Parathyroid adenoma (tissue), 2 donors: Measurements from ENCODE around the gene TXNDC5.

Source experiments
- H2AFZ ChIP-seq: fragments of 300-600 bp; sonication (generic); one replicate; pipeline ENCODE4 v1.7.0; 2017; ENCODE audit warnings: antibody characterized with exemption, mild to moderate bottlenecking
- H3K27ac ChIP-seq: fragments of 300-600 bp; sonication (generic); one replicate; pipeline ENCODE4 v1.7.0; 2017
- H3K27me3 ChIP-seq: fragments of 300-600 bp; sonication (generic); one replicate; pipeline ENCODE4 v1.7.0; 2017; ENCODE audit warnings: low read length; ENCODE audit not compliant: control insufficient read depth, insufficient read depth
- H3K36me3 ChIP-seq: fragments of 300-600 bp; sonication (generic); one replicate; pipeline ENCODE4 v1.7.0; 2017; ENCODE audit warnings: low read length; ENCODE audit not compliant: control insufficient read depth, insufficient read depth
- H3K4me1 ChIP-seq: fragments of 300-600 bp; sonication (generic); one replicate; pipeline ENCODE4 v1.7.0; 2017; ENCODE audit warnings: control low read depth
- H3K4me2 ChIP-seq: fragments of 300-600 bp; sonication (generic); one replicate; pipeline ENCODE4 v1.7.0; 2017; ENCODE audit warnings: low read length
- H3K4me3 ChIP-seq: fragments of 300-600 bp; sonication (generic); one replicate; pipeline ENCODE4 v1.7.0; 2017; ENCODE audit warnings: low read depth, low read length
- H3K79me2 ChIP-seq: fragments of 300-600 bp; sonication (generic); one replicate; pipeline ENCODE4 v1.7.0; 2017; ENCODE audit warnings: control low read depth
- H3K9ac ChIP-seq: fragments of 300-600 bp; sonication (generic); one replicate; pipeline ENCODE4 v1.7.0; 2017; ENCODE audit warnings: mild to moderate bottlenecking
- H3K9me3 ChIP-seq: fragments of 300-600 bp; sonication (generic); one replicate; pipeline ENCODE4 v1.7.0; 2017; ENCODE audit warnings: low read length; ENCODE audit not compliant: control insufficient read depth
- CTCF ChIP-seq: fragments of 300-600 bp; sonication (generic); IDR thresholded peaks from one replicate; pipeline ENCODE4 v1.7.0; 2017; ENCODE audit warnings: antibody characterized with exemption, mild to moderate bottlenecking
- donor health status: primary hyperparathyroidism.

TXNDC5 gene

DNA sequence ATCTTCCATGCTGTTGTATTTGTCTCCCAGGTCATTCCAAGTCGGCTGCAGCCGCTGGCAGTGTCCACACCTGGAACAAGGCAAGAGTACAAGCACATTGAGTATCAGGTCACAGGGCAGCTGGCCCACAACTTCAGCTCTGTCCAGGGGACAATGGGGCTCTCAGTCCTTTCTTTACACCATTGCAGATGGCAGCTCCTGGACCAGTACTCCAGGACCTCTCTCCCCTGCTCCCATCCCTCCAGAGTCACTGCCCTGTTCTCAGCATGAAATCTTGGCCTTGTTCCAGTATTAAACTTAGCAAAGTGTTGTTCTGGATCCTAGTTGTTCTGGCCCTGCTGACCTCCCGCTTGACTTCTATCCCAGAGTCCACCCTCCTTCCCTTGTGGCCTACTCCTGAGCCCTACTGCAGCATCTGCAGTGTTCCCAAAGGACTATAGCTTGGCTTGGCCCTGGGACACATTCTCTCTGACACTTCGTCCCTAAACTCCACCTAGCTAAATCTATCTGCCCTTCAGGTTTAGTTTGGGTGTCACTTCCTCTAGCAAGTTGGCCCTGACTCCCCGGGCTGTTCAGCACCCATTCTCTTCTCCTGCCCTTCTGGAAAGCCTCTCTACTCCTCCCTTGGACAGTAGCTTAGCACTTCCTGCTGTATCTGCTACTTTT, 5.8 kb downstream of the TXNDC5 start:
- Histone ChIP-seq H3K4me3 (no peak overlapping the region), H3K4me1 (peaks cover 13% of the 10 kb centered on the region), H3K4me2 (no peak overlapping the region), H3K27ac (no peak overlapping the region), H3K27me3 (no peaks in the 10 kb centered on the region), H2AFZ (no peak overlapping the region), H3K79me2 (peaks cover 15% of the 10 kb centered on the region), H3K9ac (no peak overlapping the region), H3K36me3 (no peaks in the 10 kb centered on the region), H3K9me3 (no peaks in the 10 kb centered on the region)
- no peak for TF ChIP-seq CTCF

DNA sequence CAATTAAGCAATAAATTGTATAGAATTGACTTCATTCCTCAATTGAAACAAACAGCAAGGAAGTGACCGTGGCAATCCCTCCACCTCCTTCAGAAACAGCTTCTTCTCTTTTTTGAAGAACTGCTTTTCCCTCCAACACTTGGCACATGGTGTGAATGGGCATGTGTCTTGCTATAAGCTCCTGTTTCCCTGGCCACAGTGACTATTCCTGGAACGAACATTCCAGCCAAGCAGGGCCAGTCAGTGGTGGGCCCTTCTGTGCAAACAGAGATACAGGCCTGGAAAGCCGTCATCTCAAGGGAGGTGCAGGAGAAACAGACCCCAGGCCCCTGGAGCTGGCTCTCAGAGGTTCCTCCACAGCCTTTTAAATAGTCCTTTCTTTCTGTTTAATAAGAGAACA, 6.9 kb downstream of the TXNDC5 start:
- H3K4me3 ChIP-seq: no peak overlapping the region
- no peak overlapping the region for H3K4me2 ChIP-seq
- no peak overlapping the region for H3K27ac ChIP-seq
- no peaks in the 10 kb centered on the region for H3K27me3 ChIP-seq
- no peaks in the 10 kb centered on the region for H3K36me3 ChIP-seq
- no peak overlapping the region for H3K9ac ChIP-seq
- TF ChIP-seq CTCF: no peak
- H3K9me3 ChIP-seq: no peaks in the 10 kb centered on the region
- peaks cover 9% of the 10 kb centered on the region for H3K4me1 ChIP-seq
- H2AFZ ChIP-seq: no peak overlapping the region
- H3K79me2 ChIP-seq: peaks cover 16% of the 10 kb centered on the region

GRCh38 chr6:7902867-7903266, 7.7 kb downstream of the TXNDC5 start:
- Histone ChIP-seq H2AFZ (no peak overlapping the region), H3K4me2 (no peak overlapping the region), H3K4me1 (peaks cover 9% of the 10 kb centered on the region), H3K9ac (no peak overlapping the region), H3K4me3 (no peak overlapping the region), H3K79me2 (peaks cover 15% of the 10 kb centered on the region), H3K9me3 (no peaks in the 10 kb centered on the region), H3K27me3 (no peaks in the 10 kb centered on the region), H3K36me3 (no peaks in the 10 kb centered on the region), H3K27ac (no peak overlapping the region)
- TF ChIP-seq CTCF: no peak

GRCh38 chr6:7902221-7902620, 8.4 kb downstream of the TXNDC5 start:
- Histone ChIP-seq H2AFZ (no peak overlapping the region), H3K27me3 (no peaks in the 10 kb centered on the region), H3K9ac (no peak overlapping the region), H3K79me2 (peaks cover 12% of the 10 kb centered on the region), H3K36me3 (no peaks in the 10 kb centered on the region), H3K4me2 (no peak overlapping the region), H3K4me3 (no peak overlapping the region), H3K4me1 (peaks cover 3% of the 10 kb centered on the region), H3K9me3 (no peaks in the 10 kb centered on the region), H3K27ac (no peak overlapping the region)
- no peak for TF ChIP-seq CTCF

DNA sequence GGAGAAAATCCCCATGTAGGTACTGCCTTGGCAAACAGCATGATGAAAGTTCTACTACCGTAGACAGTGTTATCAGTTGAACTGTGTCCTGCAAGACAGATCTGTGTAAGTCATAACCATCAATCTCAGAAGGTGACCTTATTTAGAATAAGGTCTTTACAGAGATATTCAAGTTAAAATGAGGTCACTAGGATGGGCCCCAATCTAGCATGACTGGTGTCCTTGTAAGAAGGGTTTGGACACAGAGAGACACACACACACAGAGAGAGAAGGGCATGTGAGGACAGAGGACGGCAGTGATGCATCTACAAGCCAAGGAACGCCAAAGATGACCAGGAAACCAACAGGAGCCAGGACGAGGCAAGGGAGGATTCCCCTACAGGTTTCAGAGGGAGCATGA, 8.8 kb downstream of the TXNDC5 start:
- Histone ChIP-seq H3K27ac (no peak overlapping the region), H3K9ac (no peak overlapping the region), H3K4me1 (peaks cover 2% of the 10 kb centered on the region), H3K36me3 (no peaks in the 10 kb centered on the region), H3K4me2 (no peak overlapping the region), H3K27me3 (no peaks in the 10 kb centered on the region), H2AFZ (no peak overlapping the region), H3K9me3 (no peaks in the 10 kb centered on the region), H3K4me3 (no peak overlapping the region), H3K79me2 (peaks cover 12% of the 10 kb centered on the region)
- no peak for TF ChIP-seq CTCF
